ELR (cell line): ENCODE results near the gene TMEM18.
A peak's percentile ranks its signal among the peaks of the same experiment; 100 is the strongest.

Experiments
- DNase-seq: peaks from one replicate; pipeline ENCODE4 v3.0.0-alpha.2; 2015; ENCODE audit warnings: low read depth

Gene TMEM18

DNA sequence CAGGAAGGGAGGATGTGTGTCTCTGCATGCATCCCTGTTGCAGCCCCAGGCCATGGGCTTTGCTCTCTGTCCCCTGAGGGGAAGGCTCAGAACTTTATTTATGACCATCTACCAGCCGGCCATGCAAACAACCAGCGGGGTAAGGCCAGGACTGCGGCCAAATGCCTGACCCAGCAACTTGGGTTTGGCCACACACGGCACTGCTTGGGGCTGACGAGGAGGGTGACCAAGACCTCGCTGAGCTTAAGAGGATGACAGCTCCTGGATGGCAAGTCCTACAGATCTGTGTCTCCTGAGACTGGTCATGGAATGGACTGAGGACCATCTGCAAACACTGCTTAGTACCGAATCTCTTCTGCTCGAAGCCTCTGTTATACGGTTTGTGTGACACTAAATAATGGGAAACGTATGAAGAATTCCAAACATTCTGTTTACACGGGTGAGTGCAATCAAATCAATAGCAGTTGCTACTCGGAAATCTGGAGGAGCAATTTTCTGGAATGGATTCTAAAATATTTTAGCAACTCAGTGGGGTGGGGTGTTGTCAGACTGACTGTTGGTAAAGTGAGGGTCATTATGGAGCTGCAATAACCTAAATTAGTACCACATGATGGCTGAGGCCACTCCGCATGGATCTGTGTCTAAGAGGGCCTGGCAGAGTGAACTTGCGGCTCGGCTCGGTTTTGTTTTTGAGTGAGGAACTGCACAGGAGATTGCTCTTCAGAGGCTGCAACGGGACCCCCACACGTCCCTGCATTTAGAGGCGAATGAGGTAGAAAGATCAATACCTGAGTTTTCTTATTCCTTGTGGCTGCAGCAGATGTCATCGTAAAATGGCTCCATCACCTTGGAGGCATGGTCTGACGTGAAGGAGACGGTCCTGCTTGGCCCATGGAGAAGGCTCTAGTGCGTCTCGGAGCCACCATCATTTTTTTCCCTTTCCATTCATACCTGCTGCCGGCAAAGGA, 26.6 kb downstream of the TMEM18 start:
- no peak for DNase-seq

DNA sequence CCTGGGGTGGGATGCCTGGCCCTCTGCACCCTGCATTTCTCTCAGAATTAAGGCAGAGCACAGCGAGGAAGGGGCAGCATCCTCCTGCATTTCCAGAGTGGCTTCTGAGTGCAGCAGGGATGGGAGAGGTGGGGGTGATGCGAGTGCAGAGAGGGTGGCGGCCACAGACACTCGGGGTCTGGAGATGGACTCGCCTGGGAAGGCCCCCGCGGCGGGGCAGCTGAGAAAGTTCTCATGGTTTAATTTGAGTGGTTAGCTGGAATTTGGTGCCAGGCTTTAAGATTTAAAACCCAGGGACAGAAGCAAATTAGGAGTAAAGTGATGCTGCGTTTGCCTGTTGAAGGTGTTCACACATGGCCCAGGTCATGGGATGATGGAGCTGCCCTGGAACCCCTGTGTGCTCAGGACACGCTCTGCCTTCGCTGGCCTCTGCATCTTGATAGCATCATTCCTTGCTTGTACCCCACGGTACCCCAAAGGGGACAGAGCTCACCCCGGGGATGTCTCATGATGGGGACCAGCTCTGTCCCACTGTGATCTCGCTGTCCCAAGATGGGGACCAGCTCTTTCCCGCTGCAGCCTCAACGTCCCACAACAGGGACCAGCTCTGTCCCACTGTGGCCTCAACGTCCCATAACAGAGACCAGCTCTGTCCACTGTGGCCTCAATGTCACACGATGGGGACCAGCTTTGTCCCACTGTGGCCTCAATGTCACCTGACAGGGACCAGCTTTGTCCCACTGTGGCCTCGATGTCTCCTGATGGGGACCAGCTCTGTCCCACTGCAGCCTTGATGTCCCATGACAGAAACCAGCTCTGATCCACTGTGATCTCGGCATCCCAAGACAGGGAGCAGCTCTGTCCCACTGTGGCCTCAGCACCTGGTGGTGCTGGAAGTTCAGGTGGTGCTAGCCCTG, 27.5 kb downstream of the TMEM18 start:
- no peak for DNase-seq

GRCh38 chr2:648476-649424, 28.5 kb downstream of the TMEM18 start:
- no peak for DNase-seq

GRCh38 chr2:647691-648231, 29.4 kb downstream of the TMEM18 start:
- DNase-seq = no peak

- no peak for DNase-seq
Measured at GRCh38 chr2:647003-647560, 30.1 kb downstream of the TMEM18 start.

DNA sequence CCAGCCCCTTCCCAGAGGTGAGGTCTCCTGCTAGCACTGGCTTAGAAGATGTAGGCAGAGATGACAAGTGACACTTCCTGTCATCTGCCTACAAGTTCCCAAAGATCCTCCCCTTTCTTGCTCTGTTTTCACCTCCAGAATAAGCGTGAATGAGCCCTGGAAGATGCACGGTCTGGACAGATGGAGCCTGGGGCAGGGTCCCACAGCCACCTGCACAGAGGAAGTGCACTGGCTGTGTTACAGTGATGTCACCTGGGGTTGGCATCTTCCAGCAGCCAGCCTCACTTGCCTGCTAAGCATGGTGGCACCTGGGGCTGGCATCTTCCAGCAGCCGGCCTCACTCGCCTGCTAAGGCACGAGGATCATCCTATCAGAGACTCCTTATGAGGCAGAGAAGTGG, 32.3 kb downstream of the TMEM18 start:
- DNase-seq = no peak

- no peak for DNase-seq
Measured at GRCh38 chr2:643761-644160, 33.4 kb downstream of the TMEM18 start.

DNA sequence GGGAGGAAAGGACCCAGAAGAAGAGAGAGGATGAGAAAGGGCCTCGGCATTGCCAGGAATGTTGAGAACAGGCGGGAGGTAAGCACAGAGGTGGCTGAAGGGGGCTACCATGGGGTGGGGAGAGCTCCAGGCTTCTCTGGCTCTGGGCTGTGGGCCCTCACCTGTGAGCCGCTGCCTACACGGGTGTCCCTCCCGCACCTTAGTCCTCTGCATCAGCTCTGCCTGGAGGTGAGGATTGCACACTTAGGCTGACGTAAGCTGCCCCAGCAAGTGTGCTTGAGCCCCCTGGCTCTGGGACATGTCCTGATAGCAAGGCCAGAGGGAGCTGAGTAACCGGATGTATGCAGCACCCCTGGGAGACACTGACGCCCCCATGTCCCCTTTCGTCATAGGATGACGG, 33.9 kb downstream of the TMEM18 start:
- DNase-seq = no peak

GRCh38 chr2:641872-642815, 35.1 kb downstream of the TMEM18 start:
- no peak for DNase-seq

DNA sequence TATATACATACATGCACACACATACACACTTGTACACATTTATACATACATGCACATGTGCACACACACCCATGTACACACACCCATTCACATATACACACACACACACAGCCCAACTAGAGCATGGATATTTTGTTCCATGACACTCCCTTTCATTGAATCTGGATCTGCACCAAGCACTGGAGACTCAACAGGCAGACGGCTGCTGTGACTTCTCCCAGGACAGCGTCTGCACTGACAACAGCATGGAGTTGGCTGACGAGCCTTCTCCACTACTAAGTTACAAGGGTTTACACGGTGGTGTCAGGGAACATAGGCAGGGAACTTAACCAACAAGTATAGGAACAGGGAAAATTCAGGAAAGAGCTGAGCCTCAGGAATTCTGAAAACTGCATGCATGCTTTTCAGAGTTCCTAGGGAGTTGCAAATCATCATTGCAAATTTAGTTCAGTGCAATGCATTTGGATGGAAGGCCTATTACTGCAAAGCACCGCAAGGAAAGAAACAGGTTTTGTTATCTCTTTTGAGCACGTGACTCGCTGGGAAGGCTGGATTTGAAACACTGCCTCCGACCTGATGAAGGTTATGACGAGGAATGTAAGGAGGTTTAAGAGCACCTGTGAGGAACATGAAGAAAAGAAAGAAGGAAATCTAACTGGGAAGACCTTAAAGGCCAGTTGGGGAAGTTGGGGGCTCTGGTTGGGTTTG, 35.9 kb downstream of the TMEM18 start:
- DNase-seq = no peak

DNA sequence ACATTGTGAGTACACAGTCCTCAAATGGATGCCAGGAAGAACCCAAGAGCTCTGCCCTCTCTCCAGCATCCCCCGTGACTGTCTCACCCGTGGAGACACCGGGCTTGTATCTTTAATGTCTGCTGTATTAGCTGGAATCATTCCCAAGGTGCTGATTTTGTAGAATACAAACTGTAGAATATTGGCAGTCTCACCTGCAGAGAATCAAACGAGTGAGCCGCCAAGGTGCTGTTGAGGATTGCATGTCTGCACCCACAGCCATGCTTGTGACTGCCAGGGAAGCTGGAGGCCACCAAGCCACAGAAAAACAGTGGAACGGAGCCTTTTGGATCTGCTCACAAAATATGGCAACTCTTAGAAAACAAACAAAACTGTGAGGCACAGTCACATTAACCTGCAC, 37.5 kb downstream of the TMEM18 start:
- no peak for DNase-seq

DNA sequence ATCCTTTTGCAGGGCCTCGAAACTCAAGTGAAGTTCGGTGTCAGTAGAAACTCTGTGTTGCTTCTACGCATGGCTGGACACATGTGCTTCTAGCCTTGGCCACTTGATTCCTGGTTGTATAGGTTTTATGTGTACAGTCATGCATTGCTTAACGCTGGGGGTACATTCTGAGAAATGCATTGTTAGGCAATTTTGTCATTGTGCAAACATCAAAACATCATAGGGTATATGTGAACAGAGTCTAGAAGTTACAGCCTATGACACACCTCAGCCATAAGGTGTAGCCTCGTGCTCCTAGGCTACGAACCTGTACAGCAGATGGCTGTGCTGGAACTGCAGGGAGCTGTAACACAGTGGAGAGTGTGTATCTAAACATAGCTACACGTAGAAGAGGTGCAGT, 39.4 kb downstream of the TMEM18 start:
- DNase-seq = no peak

DNA sequence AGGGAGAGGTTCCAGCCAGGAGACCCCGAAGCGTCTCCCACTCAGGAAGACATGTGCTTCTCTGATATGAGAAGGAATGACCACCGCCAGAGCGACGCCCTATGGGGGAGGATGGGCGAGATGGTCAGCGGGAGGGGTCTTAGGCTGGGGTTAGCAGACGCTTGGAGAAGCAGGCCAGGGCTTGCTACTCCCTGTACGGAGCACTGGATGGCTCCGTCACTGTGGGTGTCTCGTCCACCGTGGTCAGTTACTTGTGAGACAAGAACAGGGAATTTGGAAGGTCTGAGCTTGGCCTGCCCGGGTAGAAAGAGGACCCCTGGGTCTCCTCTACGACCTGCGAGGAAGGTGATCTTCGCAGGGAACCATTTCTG, 39.8 kb downstream of the TMEM18 start:
- DNase-seq = no peak

GRCh38 chr2:636641-637405, 40.4 kb downstream of the TMEM18 start:
- DNase-seq = peak; percentile 55

GRCh38 chr2:635687-636621, 41.3 kb downstream of the TMEM18 start:
- DNase-seq = no peak

DNA sequence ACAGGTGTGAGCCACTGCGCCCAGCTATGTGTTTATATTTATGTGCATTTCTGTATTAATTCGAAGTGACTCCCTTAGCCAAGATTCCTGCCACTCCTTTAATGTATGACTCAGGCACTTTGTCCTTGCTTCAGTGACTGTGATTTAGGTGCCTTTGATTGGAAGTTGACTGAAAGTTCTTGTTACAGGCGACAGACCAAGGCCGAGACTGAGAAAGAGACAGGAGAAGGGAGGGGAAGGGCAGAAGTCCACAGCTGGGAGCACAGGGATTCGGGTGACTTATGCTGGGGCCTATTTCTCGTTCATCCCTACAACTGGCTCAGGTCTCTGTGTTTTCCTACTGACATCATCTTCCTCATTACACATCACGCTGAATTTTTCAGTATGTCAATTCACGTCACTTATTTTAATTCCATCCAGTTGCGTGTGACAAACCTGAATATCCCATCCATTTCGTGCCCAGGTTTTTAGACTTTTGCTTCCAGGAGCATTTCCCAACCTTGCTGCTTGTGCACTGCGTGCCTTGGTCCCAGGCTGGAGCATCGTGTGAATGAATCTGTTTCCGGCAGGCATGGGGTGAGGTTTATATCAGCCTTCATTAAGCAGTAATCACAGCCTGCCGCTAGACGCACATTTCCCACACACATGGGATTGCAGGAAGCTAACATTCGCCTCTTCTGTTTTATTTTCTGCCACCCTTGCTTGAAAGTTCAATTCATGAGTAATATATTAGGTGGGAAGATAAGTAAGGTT, 42.4 kb downstream of the TMEM18 start:
- DNase-seq = no peak

DNA sequence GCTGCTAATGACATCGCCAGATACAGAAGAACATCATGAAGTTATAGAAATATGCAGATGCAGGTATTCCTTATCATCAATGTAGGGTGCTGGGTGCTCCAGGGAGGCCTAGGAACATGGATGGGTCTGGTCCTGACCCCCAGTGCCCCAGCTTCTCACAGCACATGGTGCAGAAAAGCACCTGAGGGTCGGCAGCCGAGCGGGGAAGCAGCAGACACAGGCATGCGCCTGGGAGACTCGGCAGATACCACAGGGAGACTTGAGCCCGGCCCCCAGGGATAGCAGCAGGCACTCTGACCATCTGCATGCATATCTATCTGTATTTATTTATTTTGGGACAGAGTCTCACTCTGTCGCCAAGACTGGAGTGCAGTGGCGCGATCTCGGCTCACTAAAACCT, 43.2 kb downstream of the TMEM18 start:
- DNase-seq = no peak
